ENCODE results near the gene AGBL4.
"Not testable (repeated sequence)": the region's sequence is repeated elsewhere in the genome, so short reads cannot be mapped to it uniquely, and the experiment has no call there.

AGBL4 gene

GRCh38 chr1:48552420-48552819, 1471.3 kb downstream of the AGBL4 start:
- DNase-seq (ENCODE audit: low read depth, low spot score), result peak; percentile 38

- DNase-seq (ENCODE audit: low read depth, low spot score), result no peak
These were observed 1474.8 kb downstream of the AGBL4 start for GRCh38 chr1:48548985-48549384.

GRCh38 chr1:48547561-48548220, 1476.1 kb downstream of the AGBL4 start:
- DNase-seq (ENCODE audit: low read depth, low spot score), result no peak

- DNase-seq (ENCODE audit: low read depth, low spot score), result no peak
These were observed 1479.9 kb downstream of the AGBL4 start for GRCh38 chr1:48543854-48544253.

- no peak for DNase-seq (ENCODE audit: low read depth, low spot score)
These were observed 1483.2 kb downstream of the AGBL4 start for GRCh38 chr1:48540587-48540986.

- no peak for DNase-seq (ENCODE audit: low read depth, low spot score)
These were observed 1487.3 kb downstream of the AGBL4 start for GRCh38 chr1:48536477-48536876.

GRCh38 chr1:48532976-48533375, 1490.8 kb downstream of the AGBL4 start:
- DNase-seq (ENCODE audit: low read depth, low spot score), result no peak

GRCh38 chr1:48530727-48531351, 1492.9 kb downstream of the AGBL4 start:
- DNase-seq (ENCODE audit: low read depth, low spot score), result peak; percentile 95

- DNase-seq (ENCODE audit: low read depth, low spot score), result no peak
These were observed 1496.7 kb downstream of the AGBL4 start for GRCh38 chr1:48527051-48527450.

GRCh38 chr1:48526008-48526710, 1497.6 kb downstream of the AGBL4 start:
- DNase-seq (ENCODE audit: low read depth, low spot score), result peak; percentile 33

GRCh38 chr1:48524892-48525467, 1498.8 kb downstream of the AGBL4 start:
- no peak for DNase-seq (ENCODE audit: low read depth, low spot score)

- DNase-seq (ENCODE audit: low read depth, low spot score), result no peak
These were observed 1500.2 kb downstream of the AGBL4 start for GRCh38 chr1:48523558-48523957.

GRCh38 chr1:48519896-48520295, 1503.9 kb downstream of the AGBL4 start:
- not testable (repeated sequence) for DNase-seq (ENCODE audit: low read depth, low spot score)

- no peak for DNase-seq (ENCODE audit: low read depth, low spot score)
These were observed 1516.9 kb downstream of the AGBL4 start for GRCh38 chr1:48506870-48507269.

- DNase-seq (ENCODE audit: low read depth, low spot score), result peak; percentile 62
These were observed 1523.0 kb downstream of the AGBL4 start for GRCh38 chr1:48500541-48501450.

GRCh38 chr1:48499211-48499735, 1524.5 kb downstream of the AGBL4 start:
- no peak for DNase-seq (ENCODE audit: low read depth, low spot score)

GRCh38 chr1:48498096-48498791, 1525.5 kb downstream of the AGBL4 start:
- DNase-seq (ENCODE audit: low read depth, low spot score), result peak; percentile 95

GRCh38 chr1:48495911-48496310, 1527.8 kb downstream of the AGBL4 start:
- DNase-seq (ENCODE audit: low read depth, low spot score), result no peak

- no peak for DNase-seq (ENCODE audit: low read depth, low spot score)
These were observed 1528.6 kb downstream of the AGBL4 start for GRCh38 chr1:48495166-48495565.

GRCh38 chr1:48493970-48494769, 1529.6 kb downstream of the AGBL4 start:
- DNase-seq (ENCODE audit: low read depth, low spot score), result no peak
